HAP-1 (cell line): ENCODE measurements around the gene GUCY1B1.
A peak's percentile ranks its signal among the peaks of the same experiment; 100 is the strongest.

ENCODE experiments used
- DNase-seq, 2 experiments: peaks; one replicate each; pipeline ENCODE4 v3.0.0-alpha.2; 2016 to 2020; ENCODE audit warnings: low spot score in 2 of 2
- H3K27me3 ChIP-seq: fragments of 250-450 bp; sonication (Bioruptor Pico); 2 replicates; pipeline ENCODE4 v1.5.1; 2020; ENCODE audit warnings: low read depth, mild to moderate bottlenecking, moderate library complexity
- H3K36me3 ChIP-seq: fragments of 250-450 bp; sonication (Bioruptor Pico); replicated peaks from 2 replicates; pipeline ENCODE4 v1.5.1; 2020; ENCODE audit warnings: mild to moderate bottlenecking
- H3K4me1 ChIP-seq: fragments of 250-450 bp; sonication (Bioruptor Pico); 2 replicates; pipeline ENCODE4 v1.5.1; 2020; ENCODE audit warnings: mild to moderate bottlenecking
- H3K4me3 ChIP-seq: fragments of 250-450 bp; sonication (Bioruptor Pico); 2 replicates; pipeline ENCODE4 v1.5.1; 2020; ENCODE audit warnings: mild to moderate bottlenecking, moderate library complexity
- H3K9me3 ChIP-seq: fragments of 250-450 bp; sonication (Bioruptor Pico); 2 replicates; pipeline ENCODE4 v1.5.1; 2020; ENCODE audit warnings: mild to moderate bottlenecking, moderate library complexity
- in situ Hi-C: fragments of 300-500 bp; cut with MboI; formaldehyde crosslinking; loops from 3 replicates; pipeline ENCODE4 v1.14.3; 2020; ENCODE audit warnings: low sequenced_read_pairs, inconsistent platforms, mixed read lengths

GUCY1B1 gene

DNA sequence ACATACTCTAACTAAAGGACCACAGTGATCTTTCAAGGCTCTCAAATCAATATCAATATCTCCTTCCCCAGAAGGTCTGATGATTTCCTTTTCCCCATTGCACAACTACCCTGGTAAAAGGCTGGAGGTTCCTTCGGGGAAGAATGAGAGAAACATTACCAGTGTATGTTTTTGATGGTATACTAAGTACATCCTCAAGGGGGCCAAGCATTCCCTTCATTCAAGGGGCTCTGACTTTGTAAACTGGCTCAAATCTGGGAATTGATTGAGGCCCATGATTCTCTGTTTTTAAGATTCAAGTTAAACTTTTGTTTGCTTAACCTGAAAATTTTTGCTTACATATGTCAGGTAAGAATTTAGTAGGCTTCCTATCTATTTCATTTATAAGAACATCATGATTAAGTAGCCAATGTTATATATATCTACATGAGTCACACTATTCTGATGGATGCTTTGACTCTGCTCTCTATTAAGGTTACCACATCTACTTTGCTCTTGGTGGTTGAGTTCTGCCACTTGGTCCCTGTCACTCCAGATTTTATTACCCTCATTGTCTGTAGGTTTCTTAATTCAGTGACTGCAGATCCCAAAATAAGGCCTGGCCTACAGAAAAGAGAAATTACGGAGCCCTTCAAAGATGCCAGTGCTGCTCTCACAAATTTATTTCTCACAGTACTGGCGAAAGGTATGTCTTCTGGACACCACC is 16.4 kb upstream of the GUCY1B1 start:
- Histone ChIP-seq H3K27me3 (peaks cover 2% of the 10 kb centered on the region; the same call in 1 of the 2 replicates), H3K36me3 (no peaks in the 10 kb centered on the region), H3K4me1 (no peaks in the 10 kb centered on the region), H3K9me3 (no peaks in the 10 kb centered on the region), H3K4me3 (no peak overlapping the region)
- in situ Hi-C loops, result no loop called here
- DNase-seq, result peak in 1 of 2 experiments; percentile 9

DNA sequence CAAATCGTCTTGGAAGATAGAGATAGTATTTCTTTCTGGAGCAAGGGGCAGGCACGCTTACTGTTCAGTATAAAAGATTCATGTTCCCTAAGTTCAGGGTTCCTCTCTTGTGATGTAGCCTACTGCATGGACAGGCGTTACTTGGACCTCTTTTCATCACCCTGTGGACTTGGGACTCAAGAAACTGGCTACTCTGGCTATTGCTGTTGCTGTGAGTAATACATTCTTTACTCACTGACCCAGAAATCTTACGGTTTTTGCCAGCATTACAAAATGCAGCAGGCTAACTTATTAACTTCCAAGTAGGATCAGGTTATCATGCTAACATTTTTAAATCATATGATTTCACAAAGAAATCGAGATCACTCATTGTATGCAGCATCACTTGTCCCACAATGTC is 12.8 kb upstream of the GUCY1B1 start:
- Histone ChIP-seq H3K4me3 (no peak overlapping the region), H3K9me3 (no peaks in the 10 kb centered on the region), H3K36me3 (no peaks in the 10 kb centered on the region), H3K4me1 (no peaks in the 10 kb centered on the region), H3K27me3 (no peaks in the 10 kb centered on the region)
- DNase-seq, result no peak
- in situ Hi-C loops, result no loop called here

DNA sequence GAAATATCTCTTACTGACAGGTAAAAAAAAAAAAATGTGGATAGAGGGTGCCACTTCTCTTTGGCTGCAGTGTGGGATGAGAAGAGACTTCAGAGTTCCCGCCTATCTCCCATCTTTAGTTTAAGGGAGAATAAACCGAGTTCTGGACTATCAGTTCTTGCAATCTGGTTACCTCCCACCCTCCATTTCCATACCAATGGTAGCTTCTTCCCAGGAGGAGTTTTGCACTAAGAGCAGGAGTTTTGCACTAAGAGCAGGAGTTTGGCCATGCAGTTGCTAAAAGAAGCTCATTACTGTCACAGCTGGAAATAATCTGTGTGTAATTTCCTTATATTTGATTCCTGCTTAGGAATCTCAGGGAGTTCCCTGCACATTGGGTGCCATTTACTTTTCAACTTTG is 10.8 kb upstream of the GUCY1B1 start:
- Histone ChIP-seq H3K36me3 (no peaks in the 10 kb centered on the region), H3K9me3 (no peaks in the 10 kb centered on the region), H3K4me3 (no peak overlapping the region), H3K27me3 (no peaks in the 10 kb centered on the region), H3K4me1 (no peaks in the 10 kb centered on the region)
- in situ Hi-C loops, result no loop called here
- no peak for DNase-seq

DNA sequence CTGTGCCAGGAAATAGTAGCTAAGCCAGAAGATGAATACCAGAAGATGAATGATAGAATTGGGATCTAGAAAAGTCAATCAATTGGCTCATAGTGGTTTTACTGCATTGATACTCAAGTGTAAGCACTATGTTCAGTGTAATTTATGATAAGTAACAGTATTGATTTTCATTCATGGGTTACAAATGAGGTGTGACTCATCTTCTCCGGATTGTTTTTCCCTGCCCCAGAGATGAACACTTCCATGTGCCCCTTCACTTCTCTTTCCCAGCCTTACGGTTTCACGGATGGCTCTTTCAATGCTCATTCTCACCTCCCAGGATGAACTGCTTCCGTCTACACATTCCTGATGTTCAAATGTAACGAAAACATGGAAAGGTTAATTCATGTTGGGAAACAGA is 9.8 kb upstream of the GUCY1B1 start:
- Histone ChIP-seq H3K4me1 (no peaks in the 10 kb centered on the region), H3K36me3 (no peaks in the 10 kb centered on the region), H3K9me3 (no peaks in the 10 kb centered on the region), H3K27me3 (no peaks in the 10 kb centered on the region), H3K4me3 (no peak overlapping the region)
- in situ Hi-C loops, result no loop called here
- DNase-seq, result no peak

DNA sequence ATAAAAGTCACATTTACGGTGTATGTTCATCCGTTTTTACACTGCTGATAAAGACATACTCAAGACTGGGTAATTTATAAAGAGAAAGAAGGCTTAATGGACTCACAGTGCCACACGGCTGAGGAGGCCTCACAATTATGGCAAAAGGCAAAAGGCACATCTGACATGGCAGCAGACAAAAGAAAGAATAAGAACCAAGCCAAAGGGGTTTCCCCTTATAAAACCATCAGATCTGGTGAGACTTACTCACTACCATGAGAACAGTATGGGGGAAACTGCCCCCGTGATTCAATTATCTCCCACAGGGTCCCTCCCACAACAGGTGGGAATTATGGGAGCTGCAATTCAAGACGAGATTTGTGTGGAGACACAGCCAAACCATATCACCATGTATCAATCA is 7.3 kb upstream of the GUCY1B1 start:
- H3K4me3 ChIP-seq, result no peak overlapping the region
- DNase-seq, result no peak
- H3K36me3 ChIP-seq, result no peaks in the 10 kb centered on the region
- H3K27me3 ChIP-seq, result no peaks in the 10 kb centered on the region
- in situ Hi-C loops, result no loop called here
- no peaks in the 10 kb centered on the region for H3K9me3 ChIP-seq
- no peaks in the 10 kb centered on the region for H3K4me1 ChIP-seq

DNA sequence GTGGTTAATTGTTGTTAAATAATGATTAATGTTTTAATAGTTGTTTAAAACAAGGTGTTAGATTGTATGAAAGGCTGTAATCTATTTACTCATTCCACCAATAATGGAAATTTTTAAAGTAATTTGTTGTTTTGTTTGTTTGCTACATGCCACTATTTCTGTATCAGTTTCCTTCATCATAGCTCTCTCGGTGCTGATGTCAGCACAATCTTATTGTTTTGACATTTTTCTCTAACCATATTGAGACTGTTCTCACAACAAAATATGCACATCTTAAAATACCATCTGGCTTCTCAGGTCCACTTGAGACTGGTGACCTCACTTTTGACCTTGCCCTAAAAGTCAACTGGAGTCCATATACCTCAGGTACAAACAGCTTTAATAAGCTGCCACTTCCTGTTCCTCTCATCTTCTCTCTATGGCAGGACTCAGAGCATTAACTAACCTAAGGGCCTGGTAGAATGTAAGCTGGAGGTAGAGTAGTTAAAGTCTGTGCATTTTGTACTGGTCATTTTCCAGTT is 1.0 kb upstream of the GUCY1B1 start:
- Histone ChIP-seq H3K36me3 (no peaks in the 10 kb centered on the region), H3K4me1 (no peaks in the 10 kb centered on the region), H3K27me3 (no peaks in the 10 kb centered on the region), H3K9me3 (no peaks in the 10 kb centered on the region), H3K4me3 (no peak overlapping the region)
- no peak for DNase-seq
- in situ Hi-C loops, result no loop called here

DNA sequence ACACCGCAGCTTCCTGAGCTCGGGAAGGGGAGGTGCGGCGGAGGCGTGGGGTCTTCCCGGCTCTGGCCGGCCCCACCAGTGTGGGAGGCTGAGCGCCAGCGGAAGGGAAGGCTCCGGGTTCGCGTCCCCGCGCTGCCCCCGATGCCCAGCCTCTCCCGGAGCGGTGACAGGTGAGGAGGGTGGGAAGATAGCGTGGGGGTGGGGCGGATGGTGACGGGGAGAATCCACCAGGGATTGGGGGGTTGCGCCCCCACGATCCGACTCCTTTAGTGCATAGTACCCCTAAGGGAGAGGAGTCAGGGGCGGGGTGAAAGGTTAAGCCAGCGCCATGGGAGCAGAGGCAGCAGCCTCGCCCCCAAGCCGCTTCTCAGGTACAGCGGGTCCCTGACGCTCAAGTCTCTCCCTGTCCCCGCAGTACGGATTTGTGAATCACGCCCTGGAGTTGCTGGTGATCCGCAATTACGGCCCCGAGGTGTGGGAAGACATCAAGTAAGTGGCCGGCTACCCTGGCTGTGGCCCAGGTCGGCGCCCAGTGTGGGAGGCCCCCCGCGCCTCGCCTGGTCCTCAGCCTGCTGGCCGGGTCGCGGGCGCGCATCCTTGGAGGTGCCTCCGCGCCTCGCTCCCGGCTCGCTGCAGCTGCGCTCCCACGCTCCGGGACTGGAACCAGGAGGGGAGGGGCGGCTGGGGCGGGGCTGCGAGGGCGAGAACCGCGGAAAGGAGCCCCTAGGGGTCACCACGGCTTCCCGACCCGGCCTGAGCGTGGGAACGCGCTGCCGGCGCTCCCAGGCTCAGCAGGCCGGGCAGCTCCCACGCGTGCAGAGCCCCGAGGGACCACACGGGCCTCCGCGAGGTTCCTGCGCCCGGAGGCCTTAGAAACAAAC is 791 bp downstream of the GUCY1B1 start:
- in situ Hi-C loops, result no loop called here
- H3K4me3 ChIP-seq, result peak overlapping the region; percentile 55
- peak; percentile 24 to 77 for DNase-seq
- H3K36me3 ChIP-seq, result no peaks in the 10 kb centered on the region
- H3K27me3 ChIP-seq, result no peaks in the 10 kb centered on the region
- H3K9me3 ChIP-seq, result no peaks in the 10 kb centered on the region
- no peaks in the 10 kb centered on the region for H3K4me1 ChIP-seq

DNA sequence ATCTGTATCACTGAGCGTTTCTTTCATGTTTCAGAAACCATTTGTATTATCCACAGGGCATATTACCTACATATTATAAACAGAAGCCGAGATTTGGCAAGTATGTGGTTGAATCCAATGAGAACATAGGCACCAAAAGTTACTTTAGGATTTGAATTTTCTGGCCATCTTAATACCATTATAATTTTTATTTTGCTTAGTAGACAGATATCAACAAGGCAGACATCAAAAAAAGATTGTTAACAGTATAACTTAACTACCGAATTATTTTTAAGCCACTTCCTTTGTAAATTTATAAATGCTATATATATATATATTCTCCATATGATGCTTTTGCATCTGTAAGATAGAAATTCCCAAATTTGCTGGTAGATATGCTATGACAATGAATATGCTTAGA is 2.2 kb downstream of the GUCY1B1 start:
- H3K4me3 ChIP-seq, result no peak overlapping the region
- no peaks in the 10 kb centered on the region for H3K27me3 ChIP-seq
- no peaks in the 10 kb centered on the region for H3K4me1 ChIP-seq
- H3K36me3 ChIP-seq, result no peaks in the 10 kb centered on the region
- H3K9me3 ChIP-seq, result no peaks in the 10 kb centered on the region
- no peak for DNase-seq
- in situ Hi-C loops, result no loop called here

DNA sequence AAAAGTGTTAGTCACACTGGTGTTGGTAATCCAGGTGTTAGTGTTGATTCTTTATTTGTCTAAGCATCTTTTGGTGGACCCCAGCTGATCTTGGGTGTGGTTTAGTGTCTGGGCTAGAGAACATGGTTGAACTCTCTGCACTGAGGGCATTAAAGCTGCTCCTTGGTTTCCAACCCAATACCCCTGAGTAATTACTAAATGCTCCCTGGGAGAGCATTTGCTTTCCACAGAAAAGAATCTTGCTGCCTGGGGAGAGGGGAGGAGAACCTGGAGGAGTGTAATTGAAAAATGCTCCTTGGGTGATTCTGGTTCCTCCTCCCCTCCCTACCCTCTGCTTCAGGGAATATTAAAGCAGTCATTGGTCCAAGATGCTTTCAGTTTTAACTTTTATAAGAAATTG is 3.1 kb downstream of the GUCY1B1 start:
- no peak overlapping the region for H3K4me3 ChIP-seq
- no peak for DNase-seq
- no peaks in the 10 kb centered on the region for H3K9me3 ChIP-seq
- H3K36me3 ChIP-seq, result no peaks in the 10 kb centered on the region
- in situ Hi-C loops, result no loop called here
- no peaks in the 10 kb centered on the region for H3K27me3 ChIP-seq
- H3K4me1 ChIP-seq, result no peaks in the 10 kb centered on the region

DNA sequence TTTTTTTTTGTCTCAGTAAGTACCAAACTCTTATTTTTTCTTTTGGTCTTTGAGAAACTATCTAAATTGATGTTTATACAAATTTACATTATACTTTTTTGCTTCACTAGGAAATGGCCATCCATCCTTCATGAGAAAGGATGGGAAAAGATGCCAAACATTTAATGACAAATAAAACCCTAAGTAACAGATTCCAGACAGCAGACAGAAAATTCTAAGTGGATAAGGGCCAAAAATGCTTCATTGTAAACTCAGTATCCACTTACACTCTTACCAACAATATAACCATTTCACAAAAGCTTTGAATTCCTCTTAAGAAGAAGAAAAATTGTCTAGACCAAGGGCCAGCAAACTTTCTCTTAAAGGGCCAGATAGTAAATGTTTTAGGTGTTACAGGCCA is 3.5 kb downstream of the GUCY1B1 start:
- no peak for DNase-seq
- no peaks in the 10 kb centered on the region for H3K36me3 ChIP-seq
- H3K4me1 ChIP-seq, result no peaks in the 10 kb centered on the region
- in situ Hi-C loops, result no loop called here
- H3K27me3 ChIP-seq, result no peaks in the 10 kb centered on the region
- H3K9me3 ChIP-seq, result no peaks in the 10 kb centered on the region
- no peak overlapping the region for H3K4me3 ChIP-seq

DNA sequence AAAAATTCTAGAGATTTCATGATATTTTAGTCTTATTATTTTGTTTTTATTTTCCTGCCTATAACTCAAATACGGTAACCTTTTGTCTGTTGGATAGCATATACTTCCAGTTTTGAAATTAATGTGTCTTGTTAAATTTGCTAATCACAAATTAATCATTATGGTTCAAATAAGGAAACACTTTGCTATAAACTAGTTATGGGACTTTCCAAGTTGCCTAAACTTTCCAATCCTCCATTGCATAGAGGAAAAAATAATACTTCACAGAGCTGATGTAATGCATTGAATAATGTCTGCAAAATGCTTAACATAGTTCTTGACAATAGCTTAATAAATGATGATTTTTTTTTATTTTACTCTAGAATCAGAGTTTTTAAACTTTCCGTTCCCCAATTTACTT is 4.7 kb downstream of the GUCY1B1 start:
- no peaks in the 10 kb centered on the region for H3K9me3 ChIP-seq
- H3K4me3 ChIP-seq, result no peak overlapping the region
- no peaks in the 10 kb centered on the region for H3K27me3 ChIP-seq
- H3K4me1 ChIP-seq, result no peaks in the 10 kb centered on the region
- in situ Hi-C loops, result no loop called here
- no peaks in the 10 kb centered on the region for H3K36me3 ChIP-seq
- DNase-seq, result no peak

DNA sequence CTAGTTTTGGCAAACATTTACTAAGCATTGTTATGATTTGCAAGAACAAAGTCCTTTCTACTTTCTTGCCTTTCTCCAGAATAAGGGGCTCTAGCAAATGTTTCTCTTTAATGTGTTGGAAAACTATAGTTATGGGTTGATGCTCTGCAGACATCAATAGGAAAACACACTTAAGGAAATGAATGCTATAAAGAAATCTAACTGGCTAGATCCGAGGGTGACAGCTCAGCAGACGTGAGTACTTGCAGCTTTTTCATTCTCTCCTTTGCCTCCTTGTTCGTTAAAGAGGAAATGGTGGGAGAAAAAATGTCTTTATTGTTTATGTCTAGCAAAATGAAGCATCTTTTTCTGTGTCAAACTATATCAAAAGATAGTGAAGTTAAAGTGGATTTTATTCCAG is 6.3 kb downstream of the GUCY1B1 start:
- no peaks in the 10 kb centered on the region for H3K9me3 ChIP-seq
- no peaks in the 10 kb centered on the region for H3K27me3 ChIP-seq
- in situ Hi-C loops, result no loop called here
- DNase-seq, result no peak
- no peaks in the 10 kb centered on the region; the same call in 1 of the 2 replicates for H3K4me1 ChIP-seq
- H3K4me3 ChIP-seq, result no peak overlapping the region
- no peaks in the 10 kb centered on the region for H3K36me3 ChIP-seq

DNA sequence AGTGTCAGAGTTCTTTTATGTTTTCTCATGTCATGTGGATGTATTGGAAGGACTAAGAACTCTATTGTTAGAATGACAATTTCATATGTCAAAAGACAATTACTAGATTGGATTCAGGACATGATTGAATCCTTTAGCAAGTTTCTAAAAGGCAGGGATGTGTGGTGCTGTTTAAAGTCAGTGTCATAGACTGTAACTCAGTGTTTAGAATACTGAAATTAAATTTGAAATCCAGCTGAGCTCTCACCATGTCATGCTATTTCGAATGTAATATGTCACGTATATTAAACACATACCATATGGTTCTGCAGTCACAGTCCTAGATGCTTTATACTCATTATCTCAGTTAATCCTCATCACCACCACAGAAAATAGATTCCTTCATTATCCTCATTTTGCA is 7.8 kb downstream of the GUCY1B1 start:
- no peak for DNase-seq
- H3K4me1 ChIP-seq, result no peaks in the 10 kb centered on the region; the same call in 1 of the 2 replicates

DNA sequence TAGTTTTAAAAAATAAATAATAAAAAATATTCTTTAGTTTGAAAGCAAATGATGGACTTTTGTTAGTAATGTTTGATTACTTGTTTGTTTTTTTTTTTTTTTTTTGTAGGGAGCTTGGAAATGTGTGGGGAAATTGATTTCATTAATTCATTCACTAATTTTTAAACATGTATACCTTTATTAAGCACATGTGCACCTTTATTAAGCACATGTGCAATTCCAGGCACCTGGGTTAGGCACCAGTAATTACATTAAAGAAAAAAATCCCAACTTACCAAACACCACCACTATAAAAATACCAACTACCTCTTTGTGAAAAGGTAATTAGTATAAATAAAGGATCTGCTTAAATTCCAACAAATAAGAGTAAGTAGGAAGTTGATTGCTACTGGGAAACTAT is 9.5 kb downstream of the GUCY1B1 start:
- no peaks in the 10 kb centered on the region for H3K27me3 ChIP-seq
- DNase-seq, result no peak
- no peaks in the 10 kb centered on the region for H3K36me3 ChIP-seq
- H3K4me1 ChIP-seq, result no peaks in the 10 kb centered on the region; the same call in 1 of the 2 replicates
- H3K9me3 ChIP-seq, result no peaks in the 10 kb centered on the region
- in situ Hi-C loops, result no loop called here
- H3K4me3 ChIP-seq, result no peak overlapping the region

More for the DNA sequence above, 7.8 kb downstream of the GUCY1B1 start:
- Histone ChIP-seq H3K27me3 (no peaks in the 10 kb centered on the region), H3K36me3 (no peaks in the 10 kb centered on the region), H3K4me3 (no peak overlapping the region), H3K9me3 (no peaks in the 10 kb centered on the region)
- in situ Hi-C loops, result no loop called here
